Measurements from ENCODE around the gene MUC3A.

GRCh38 chr7:100949933-100950443 lies 654 bp downstream of the MUC3A start:
- no peak for TF ChIP-seq SMARCC2 (IDR thresholded peaks at IDR 0.05)
- no peak for TF ChIP-seq POLR2A (IDR thresholded peaks at IDR 0.05; ENCODE audit: insufficient read depth in 1 of 2, low read depth in 2 of 2, low read length in 2 of 2)
- TF ChIP-seq ZNF543 (CRISPR knock-in tag; IDR thresholded peaks at IDR 0.05): no peak
- no peak for TF ChIP-seq FOXP4 (CRISPR knock-in tag; IDR thresholded peaks at IDR 0.05)
- TF ChIP-seq CTCF (CRISPR knock-in tag; IDR thresholded peaks at IDR 0.05): no peak
- no peak for TF ChIP-seq CEBPZ (IDR thresholded peaks at IDR 0.05; ENCODE audit: low read length)
- TF ChIP-seq ZNF274 (CRISPR knock-in tag; IDR thresholded peaks at IDR 0.05): no peak
- no peak for TF ChIP-seq HBP1 (CRISPR knock-in tag; IDR thresholded peaks at IDR 0.05; ENCODE audit: low read depth)
- no peak for TF ChIP-seq POLR2G (IDR thresholded peaks at IDR 0.05; ENCODE audit: low read depth, low read length)
- no peak for TF ChIP-seq ZNF460 (CRISPR knock-in tag; IDR thresholded peaks at IDR 0.05; ENCODE audit: borderline replicate concordance)
- TF ChIP-seq EP300 (IDR thresholded peaks at IDR 0.05; ENCODE audit: low read depth in 2 of 2, low read length in 2 of 2): no peak
- TF ChIP-seq EP300 (CRISPR knock-in tag; IDR thresholded peaks at IDR 0.05; ENCODE audit: borderline replicate concordance): no peak
- no peak for TF ChIP-seq POLR2AphosphoS5 (IDR thresholded peaks at IDR 0.05; ENCODE audit: low read depth, low read length)
- no peak for TF ChIP-seq GABPA (IDR thresholded peaks at IDR 0.05; ENCODE audit: low read depth, low read length)
- TF ChIP-seq GABPA (CRISPR knock-in tag; IDR thresholded peaks at IDR 0.05; ENCODE audit: low read depth): no peak

Measured in HepG2 (cell line).